ENCODE data around the gene OVCH1.

DNA sequence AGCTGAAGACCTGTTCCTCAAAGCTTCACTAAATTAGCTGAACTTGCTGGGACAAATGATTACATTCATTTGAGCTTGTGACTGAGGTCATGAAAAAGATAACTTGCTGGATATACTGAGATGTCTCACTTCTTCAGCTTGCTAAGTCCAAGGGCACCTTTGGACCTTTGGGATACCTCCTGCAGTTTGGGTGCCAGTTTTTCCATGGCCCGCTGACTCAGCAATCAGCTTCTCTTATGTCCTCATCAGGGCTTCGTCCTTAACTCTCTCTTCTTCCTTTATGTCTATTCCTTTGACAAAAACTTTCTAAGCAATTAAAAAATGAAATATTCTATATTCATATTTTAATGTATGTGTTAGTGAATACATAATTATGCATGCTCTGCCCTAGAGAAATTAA, 45.6 kb downstream of the OVCH1 start:
- no peak for TF ChIP-seq PATZ1 (CRISPR knock-in tag; IDR thresholded peaks at IDR 0.05; ENCODE audit: borderline replicate concordance)
- no peak for TF ChIP-seq ZFP3 (CRISPR knock-in tag; IDR thresholded peaks at IDR 0.05)
- TF ChIP-seq ZNF70 (CRISPR knock-in tag; IDR thresholded peaks at IDR 0.05), result no peak
- TF ChIP-seq ZC3H10 (CRISPR knock-in tag; IDR thresholded peaks at IDR 0.05), result no peak
- TF ChIP-seq, protein P1, sequence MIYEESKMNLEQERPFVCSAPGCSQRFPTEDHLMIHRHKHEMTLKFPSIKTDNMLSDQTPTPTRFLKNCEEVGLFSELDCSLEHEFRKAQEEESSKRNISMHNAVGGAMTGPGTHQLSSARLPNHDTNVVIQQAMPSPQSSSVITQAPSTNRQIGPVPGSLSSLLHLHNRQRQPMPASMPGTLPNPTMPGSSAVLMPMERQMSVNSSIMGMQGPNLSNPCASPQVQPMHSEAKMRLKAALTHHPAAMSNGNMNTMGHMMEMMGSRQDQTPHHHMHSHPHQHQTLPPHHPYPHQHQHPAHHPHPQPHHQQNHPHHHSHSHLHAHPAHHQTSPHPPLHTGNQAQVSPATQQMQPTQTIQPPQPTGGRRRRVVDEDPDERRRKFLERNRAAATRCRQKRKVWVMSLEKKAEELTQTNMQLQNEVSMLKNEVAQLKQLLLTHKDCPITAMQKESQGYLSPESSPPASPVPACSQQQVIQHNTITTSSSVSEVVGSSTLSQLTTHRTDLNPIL (CRISPR knock-in tag; IDR thresholded peaks at IDR 0.05; ENCODE audit: low read depth), result no peak
- TF ChIP-seq OSR1 (CRISPR knock-in tag; IDR thresholded peaks at IDR 0.05), result no peak
- no peak for TF ChIP-seq PPARA (CRISPR knock-in tag; IDR thresholded peaks at IDR 0.05; ENCODE audit: borderline replicate concordance)
- no peak for TF ChIP-seq CSDC2 (CRISPR knock-in tag; IDR thresholded peaks at IDR 0.05)
- no peak for TF ChIP-seq TSHZ2 (CRISPR knock-in tag; IDR thresholded peaks at IDR 0.05)
